MM.1S (cell line): Measurements from ENCODE around the gene LYPD5.

ENCODE experiments used
- DNase-seq: peaks from one replicate; pipeline ENCODE4 v3.0.0-alpha.2; 2015
- H2AFZ ChIP-seq: fragments of 300-600 bp; sonication (generic); 2 replicates; pipeline ENCODE4 v1.6.0; 2016; ENCODE audit warnings: antibody characterized with exemption, low read length
- H3F3A ChIP-seq: fragments of 300-600 bp; sonication (generic); 2 replicates; pipeline ENCODE4 v1.6.1; 2016; ENCODE audit warnings: mild to moderate bottlenecking, antibody characterized with exemption, low read length, moderate library complexity, mixed read lengths; ENCODE audit not compliant: insufficient read depth
- H3K27ac ChIP-seq: fragments of 300-600 bp; sonication (generic); 2 replicates; pipeline ENCODE4 v1.5.1; 2016; ENCODE audit warnings: mild to moderate bottlenecking, low read length
- H3K27me3 ChIP-seq: fragments of 300-600 bp; sonication (generic); replicated peaks from 2 replicates; pipeline ENCODE4 v1.6.0; 2016; ENCODE audit warnings: low read length; ENCODE audit not compliant: insufficient read depth
- H3K36me3 ChIP-seq: fragments of 300-600 bp; sonication (generic); replicated peaks from 2 replicates; pipeline ENCODE4 v1.6.1; 2016; ENCODE audit warnings: mild to moderate bottlenecking, low read length, mixed read lengths; ENCODE audit not compliant: insufficient read depth
- H3K4me1 ChIP-seq: fragments of 300-600 bp; sonication (generic); 2 replicates; pipeline ENCODE4 v1.6.1; 2016; ENCODE audit warnings: low read length, mixed read lengths
- H3K4me2 ChIP-seq: fragments of 300-600 bp; sonication (generic); 2 replicates; pipeline ENCODE4 v1.6.0; 2016; ENCODE audit warnings: low read depth, low read length
- H3K4me3 ChIP-seq: fragments of 300-600 bp; sonication (generic); 2 replicates; pipeline ENCODE4 v1.5.1; 2016; ENCODE audit warnings: low read length, mixed read lengths
- H3K79me2 ChIP-seq: fragments of 300-600 bp; sonication (generic); 2 replicates; pipeline ENCODE4 v1.6.1; 2016; ENCODE audit warnings: mixed run types, low read length, mixed read lengths
- H3K9ac ChIP-seq: fragments of 300-600 bp; sonication (generic); 2 replicates; pipeline ENCODE4 v1.6.1; 2016; ENCODE audit warnings: low read length, mixed read lengths
- H3K9me2 ChIP-seq: fragments of 300-600 bp; sonication (generic); replicated peaks from 2 replicates; pipeline ENCODE4 v1.6.1; 2016; ENCODE audit warnings: mild to moderate bottlenecking, low read length, mixed read lengths; ENCODE audit not compliant: insufficient read depth
- H3K9me3 ChIP-seq: fragments of 300-600 bp; sonication (generic); replicated peaks from 2 replicates; pipeline ENCODE4 v1.6.1; 2016; ENCODE audit warnings: mild to moderate bottlenecking, low read length, mixed read lengths; ENCODE audit not compliant: insufficient read depth
- H4K20me1 ChIP-seq: fragments of 300-600 bp; sonication (generic); 2 replicates; pipeline ENCODE4 v1.6.1; 2016; ENCODE audit warnings: mild to moderate bottlenecking, low read length, moderate library complexity, mixed read lengths; ENCODE audit not compliant: insufficient read depth
- CTCF ChIP-seq: fragments of 300-600 bp; sonication (generic); IDR thresholded peaks from 2 replicates; pipeline ENCODE4 v1.5.1; 2016; ENCODE audit warnings: antibody characterized with exemption, low read length, mixed read lengths
- EZH2 ChIP-seq: fragments of 300-600 bp; sonication (generic); optimal IDR thresholded peaks from 2 replicates; pipeline ENCODE3; 2017; ENCODE audit warnings: low read depth, mild to moderate bottlenecking, antibody characterized with exemption, low read length, mixed read lengths
- EZH2phosphoT487 ChIP-seq: fragments of 300-600 bp; sonication (generic); IDR thresholded peaks from 2 replicates; pipeline ENCODE4 v1.6.1; 2018; ENCODE audit warnings: antibody characterized with exemption, low read length

LYPD5 gene

GRCh38 chr19:43812688-43813087 is 10.4 kb upstream of the LYPD5 start:
- no peak overlapping the region for H2AFZ ChIP-seq
- H3K27me3 ChIP-seq = no peaks in the 10 kb centered on the region
- H3K36me3 ChIP-seq = no peaks in the 10 kb centered on the region
- no peaks in the 10 kb centered on the region for H3F3A ChIP-seq
- no peak overlapping the region for H3K4me3 ChIP-seq
- no peaks in the 10 kb centered on the region for H3K9me2 ChIP-seq
- DNase-seq = no peak
- no peaks in the 10 kb centered on the region for H3K9me3 ChIP-seq
- H3K4me2 ChIP-seq = no peak overlapping the region
- no peak overlapping the region for H3K27ac ChIP-seq
- no peak for TF ChIP-seq EZH2
- no peak for TF ChIP-seq EZH2phosphoT487
- TF ChIP-seq CTCF = no peak
- H3K9ac ChIP-seq = no peak overlapping the region
- no peaks in the 10 kb centered on the region for H4K20me1 ChIP-seq
- no peaks in the 10 kb centered on the region for H3K4me1 ChIP-seq
- no peaks in the 10 kb centered on the region for H3K79me2 ChIP-seq

GRCh38 chr19:43812259-43812658 is 10.0 kb upstream of the LYPD5 start:
- no peak overlapping the region for H3K4me3 ChIP-seq
- H3F3A ChIP-seq = no peaks in the 10 kb centered on the region
- H3K4me2 ChIP-seq = no peak overlapping the region
- no peak for DNase-seq
- H2AFZ ChIP-seq = no peak overlapping the region
- H3K9ac ChIP-seq = no peak overlapping the region
- H3K9me2 ChIP-seq = no peaks in the 10 kb centered on the region
- H4K20me1 ChIP-seq = no peaks in the 10 kb centered on the region
- TF ChIP-seq CTCF (no peak), EZH2phosphoT487 (no peak), EZH2 (no peak)
- H3K9me3 ChIP-seq = no peaks in the 10 kb centered on the region
- no peaks in the 10 kb centered on the region for H3K36me3 ChIP-seq
- no peaks in the 10 kb centered on the region for H3K27me3 ChIP-seq
- no peak overlapping the region for H3K27ac ChIP-seq
- H3K4me1 ChIP-seq = no peaks in the 10 kb centered on the region
- no peaks in the 10 kb centered on the region for H3K79me2 ChIP-seq

- TF ChIP-seq CTCF (no peak), EZH2phosphoT487 (no peak), EZH2 (no peak)
- Histone ChIP-seq H2AFZ (no peak overlapping the region), H3K79me2 (no peaks in the 10 kb centered on the region), H3K9me3 (no peaks in the 10 kb centered on the region), H3K27me3 (no peaks in the 10 kb centered on the region; the same call in 1 of the 2 replicates), H3K27ac (no peak overlapping the region), H3F3A (no peaks in the 10 kb centered on the region), H3K4me3 (no peak overlapping the region), H4K20me1 (no peaks in the 10 kb centered on the region), H3K4me1 (no peaks in the 10 kb centered on the region), H3K9me2 (no peaks in the 10 kb centered on the region), H3K4me2 (no peak overlapping the region), H3K9ac (no peak overlapping the region), H3K36me3 (no peaks in the 10 kb centered on the region)
- no peak for DNase-seq
Measured at GRCh38 chr19:43811837-43812236, 9.6 kb upstream of the LYPD5 start.
